Ovary (tissue), 9 donors: ENCODE measurements around the gene CCR3. TPM values are rescaled to one million over a fixed set of nuclear protein-coding genes. Genes with fewer than 3 reads are reported as not detected.

Experiments used
- DNase-seq, 5 donors: peaks; one replicate each; pipeline ENCODE4 v3.0.0-alpha.2; 2019 to 2020
- H3K27ac ChIP-seq, 2 donors: fragments of 200-600 bp; one replicate each; pipeline versions ENCODE4 v1.5.1 to v1.8.0; 2019 to 2022
- H3K27me3 ChIP-seq: fragments of 200-600 bp; one replicate; pipeline ENCODE4 v1.8.0; 2022
- H3K36me3 ChIP-seq: fragments of 200-600 bp; sonication (generic); one replicate; pipeline ENCODE4 v1.5.1; 2019
- H3K4me1 ChIP-seq: one replicate; pipeline ENCODE4 v1.8.1; 2013; ENCODE audit warnings: mild to moderate bottlenecking, moderate library complexity; ENCODE audit not compliant: insufficient read depth
- H3K4me3 ChIP-seq: fragments of 200-600 bp; sonication (generic); one replicate; pipeline ENCODE4 v1.5.1; 2017
- H3K9me3 ChIP-seq, 2 donors: fragments of 200-600 bp in 1 of 2; sonication (generic) in 1 of 2; one replicate each; pipeline versions ENCODE4 v1.5.1 to v1.8.1; 2013 to 2019; ENCODE audit warnings: mild to moderate bottlenecking in 1 of 2, moderate library complexity in 1 of 2
- EP300 ChIP-seq: sonication (generic); formaldehyde crosslinking; IDR thresholded peaks from one replicate; pipeline ENCODE4 v1.6.1; 2017; ENCODE audit warnings: antibody characterized with exemption
- POLR2A ChIP-seq: fragments of 450-650 bp; IDR thresholded peaks from one replicate; pipeline ENCODE4 v1.6.1; 2017; ENCODE audit warnings: antibody characterized with exemption, mild to moderate bottlenecking, moderate library complexity
- WGBS, 3 donors: extraction: QIAGEN DNeasy Blood & Tissue Kit in 1 of 3; methylation state at CpG; one replicate each; pipeline versions ENCODE4 v1.1.5 to v1.1.7; 2013 to 2017; 5-methylcytosine and 5-hydroxymethylcytosine counted together
- intact Hi-C, 4 donors: fragments of 100-400 bp; cut with DNase I; formaldehyde crosslinking; loops; one replicate each; pipeline versions ENCODE4 v1.11.0 to v1.15.1; 2022 to 2023
- polyA plus RNA-seq, 2 donors: library from polyadenylated mRNA; stranded (reverse); fragments of 200-250 nt in 1 of 2; fragments of 350-450 nt in 1 of 2; fragmentation: Illumina TruSeq in 1 of 2; extraction: RNeasy Lipid Tissue Mini Kit (QIAGEN cat#74804) in 1 of 2; gene quantifications; one replicate each; pipeline ENCODE4 v1.2.3, GENCODE V29; 2013 to 2014
- total RNA-seq, 7 donors: library from RNA; depleted of rRNA in 2 of 7; stranded (reverse); fragments of >200 nt in 2 of 7; fragmentation: NEBNext Ultra II Directional in 3 of 7; extraction: Animal tissue kit (Norgen Biotek cat#: 25700) in 3 of 7; gene quantifications; one replicate each; pipeline versions ENCODE4 v1.1.0 to v1.2.4, GENCODE V29; 2016 to 2023
- TF ChIP-seq, protein P1 (sequence below), 3 donors: fragments of 450-650 bp in 2 of 3; fragments of 200-600 bp in 1 of 3; IDR thresholded peaks; one replicate each; pipeline versions ENCODE4 v1.5.1 to v1.8.0; 2016 to 2022; ENCODE audit warnings: antibody characterized with exemption in 3 of 3, mild to moderate bottlenecking in 1 of 3
- donor health status: DM: no; HTN: no; CAD: no; lungs with moderate emphysema.
- donor health status: DM: no; HTN: no; CAD: no.
- donor health status: Bipolar disorder and iron deficiency.
- donor health status: DM: yes; HTN: yes; CAD: no.
- donor health status: DM: no; HTN: no; CAD: no.
- donor health status: DM: yes; HTN: yes; CAD: no.

Gene CCR3
- total and polyA plus RNA-seq, 9 donors = not detected

DNA sequence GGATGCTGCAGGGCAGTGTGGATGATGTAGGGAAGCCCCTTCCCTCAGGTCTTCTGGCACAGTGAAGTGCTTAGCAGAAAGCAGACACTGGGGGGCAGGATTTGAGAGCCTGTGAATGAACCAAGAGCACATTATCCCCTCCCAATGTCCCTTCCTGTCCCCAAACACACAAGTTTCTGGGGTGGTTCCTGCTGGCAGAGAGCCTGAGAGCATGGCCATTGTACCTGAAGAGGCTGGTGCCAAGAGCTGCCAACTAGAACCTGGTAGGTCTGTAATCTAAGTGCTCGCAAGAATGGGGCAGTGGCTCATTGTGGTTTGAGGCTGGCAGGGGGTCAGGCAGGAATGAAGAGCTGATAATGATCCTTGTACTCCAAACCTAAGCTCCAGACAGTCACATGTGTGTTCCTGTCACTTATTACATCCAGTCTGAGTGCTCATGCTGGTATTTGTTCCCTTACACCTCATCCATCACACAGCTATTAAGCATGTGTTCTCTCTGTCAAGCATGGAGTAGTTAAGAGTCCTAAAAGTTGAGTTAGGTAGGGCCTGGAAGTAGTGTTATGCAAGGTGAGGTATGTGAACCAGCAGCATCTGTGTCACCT, 27.4 kb upstream of the CCR3 start:
- Histone ChIP-seq H3K4me1 (no peaks in the 10 kb centered on the region), H3K9me3 (no peaks in the 10 kb centered on the region), H3K4me3 (no peak overlapping the region), H3K27me3 (no peaks in the 10 kb centered on the region), H3K27ac (no peak overlapping the region), H3K36me3 (no peaks in the 10 kb centered on the region)
- DNase-seq = no peak
- no peak for TF ChIP-seq EP300
- TF ChIP-seq, protein P1, sequence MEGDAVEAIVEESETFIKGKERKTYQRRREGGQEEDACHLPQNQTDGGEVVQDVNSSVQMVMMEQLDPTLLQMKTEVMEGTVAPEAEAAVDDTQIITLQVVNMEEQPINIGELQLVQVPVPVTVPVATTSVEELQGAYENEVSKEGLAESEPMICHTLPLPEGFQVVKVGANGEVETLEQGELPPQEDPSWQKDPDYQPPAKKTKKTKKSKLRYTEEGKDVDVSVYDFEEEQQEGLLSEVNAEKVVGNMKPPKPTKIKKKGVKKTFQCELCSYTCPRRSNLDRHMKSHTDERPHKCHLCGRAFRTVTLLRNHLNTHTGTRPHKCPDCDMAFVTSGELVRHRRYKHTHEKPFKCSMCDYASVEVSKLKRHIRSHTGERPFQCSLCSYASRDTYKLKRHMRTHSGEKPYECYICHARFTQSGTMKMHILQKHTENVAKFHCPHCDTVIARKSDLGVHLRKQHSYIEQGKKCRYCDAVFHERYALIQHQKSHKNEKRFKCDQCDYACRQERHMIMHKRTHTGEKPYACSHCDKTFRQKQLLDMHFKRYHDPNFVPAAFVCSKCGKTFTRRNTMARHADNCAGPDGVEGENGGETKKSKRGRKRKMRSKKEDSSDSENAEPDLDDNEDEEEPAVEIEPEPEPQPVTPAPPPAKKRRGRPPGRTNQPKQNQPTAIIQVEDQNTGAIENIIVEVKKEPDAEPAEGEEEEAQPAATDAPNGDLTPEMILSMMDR (IDR thresholded peaks at IDR 0.05) = no peak
- intact Hi-C loops = no loop called here
- 84 to 87% (median 85%) methylated on average over 1 of the region's 1 CpG for WGBS, 3 donors

DNA sequence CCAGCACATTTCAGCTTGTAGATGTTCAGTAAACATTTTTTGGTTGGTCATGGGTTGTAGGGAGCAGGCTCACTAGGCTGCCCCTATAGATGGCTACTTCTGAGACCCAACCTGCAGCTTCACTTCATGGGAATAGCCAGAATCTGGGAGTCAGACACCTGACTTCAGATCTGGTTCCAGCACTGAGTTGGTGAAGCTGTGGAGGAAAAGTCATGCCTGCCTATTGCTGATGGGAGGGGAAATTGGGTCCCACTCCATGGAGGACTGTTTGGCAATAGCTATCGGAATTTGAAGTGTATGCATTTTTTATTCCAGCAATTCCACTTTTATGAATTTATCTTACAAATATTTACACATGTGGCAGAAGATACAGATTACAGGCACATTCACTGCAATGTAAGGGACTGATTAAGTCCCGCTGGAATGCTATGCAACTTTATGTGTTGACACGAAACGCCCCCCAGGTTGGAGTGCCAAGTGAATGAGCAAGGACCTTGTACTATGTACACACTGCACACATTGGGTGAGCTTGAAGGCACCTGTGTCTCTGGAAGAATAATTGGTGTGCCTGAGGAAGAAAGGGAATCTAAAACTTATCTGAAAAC, 26.3 kb upstream of the CCR3 start:
- Histone ChIP-seq H3K36me3 (no peaks in the 10 kb centered on the region), H3K27me3 (no peaks in the 10 kb centered on the region), H3K4me3 (no peak overlapping the region), H3K9me3 (no peaks in the 10 kb centered on the region), H3K27ac (no peak overlapping the region), H3K4me1 (no peaks in the 10 kb centered on the region)
- 50 to 78% (median 62%) methylated on average over 4 of the region's 4 CpGs for WGBS, 3 donors
- no peak for DNase-seq
- no peak for TF ChIP-seq POLR2A
- TF ChIP-seq, protein P1 (IDR thresholded peaks at IDR 0.05) = no peak
- TF ChIP-seq EP300 = no peak
- intact Hi-C loops = no loop called here

DNA sequence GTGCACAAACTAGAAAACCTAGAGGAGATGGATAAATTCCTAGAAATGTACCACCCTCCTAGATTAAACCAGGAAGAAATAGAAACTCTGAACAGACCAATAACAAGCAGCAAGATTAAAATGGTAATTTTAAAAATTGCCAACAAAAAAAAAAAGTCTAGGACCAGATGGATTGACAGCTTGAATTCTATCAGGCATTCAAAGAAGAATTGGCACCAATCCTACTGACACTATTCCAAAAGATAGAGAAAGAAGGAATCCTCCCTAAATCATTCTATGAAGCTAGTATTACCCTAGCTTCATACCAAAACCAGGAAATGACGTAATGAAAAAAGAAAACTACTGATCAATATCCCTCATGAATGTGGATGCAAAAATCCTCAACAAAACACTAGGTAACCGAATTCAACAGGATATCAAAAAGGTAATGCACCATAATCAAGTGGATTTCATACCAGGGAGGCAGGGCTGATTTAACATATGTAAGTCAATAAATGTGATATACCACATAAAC, 24.0 kb upstream of the CCR3 start:
- Histone ChIP-seq H3K36me3 (no peaks in the 10 kb centered on the region), H3K4me1 (no peaks in the 10 kb centered on the region), H3K27ac (no peak overlapping the region), H3K27me3 (no peaks in the 10 kb centered on the region), H3K9me3 (no peaks in the 10 kb centered on the region), H3K4me3 (no peak overlapping the region)
- DNase-seq = no peak
- no peak for TF ChIP-seq POLR2A
- 59 to 72% (median 72%) methylated on average over 2 of the region's 2 CpGs for WGBS, 3 donors
- intact Hi-C loops = no loop called here

DNA sequence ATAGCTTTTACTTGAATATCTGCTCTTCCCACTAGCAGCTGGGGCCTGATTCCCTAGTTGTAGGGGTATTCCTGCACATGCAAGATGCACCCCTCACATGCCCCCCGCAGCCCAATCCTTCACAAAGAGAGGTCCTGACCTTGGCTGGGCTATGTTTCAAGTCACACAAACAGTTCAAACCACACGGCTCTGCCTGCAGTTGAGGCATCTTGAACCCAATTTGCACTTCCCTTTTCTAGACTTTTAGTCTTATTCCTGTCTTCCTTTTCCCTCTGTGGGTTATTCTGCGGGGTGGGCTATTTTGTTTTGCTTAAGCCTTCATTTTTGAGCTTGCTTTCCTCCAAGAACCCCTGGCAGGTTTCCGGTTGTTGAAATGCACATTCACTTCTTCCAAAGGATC, 20.9 kb upstream of the CCR3 start:
- TF ChIP-seq, protein P1 (IDR thresholded peaks at IDR 0.05) = no peak
- TF ChIP-seq EP300 = no peak
- intact Hi-C loops = no loop called here
- Histone ChIP-seq H3K4me1 (no peaks in the 10 kb centered on the region), H3K9me3 (no peaks in the 10 kb centered on the region), H3K4me3 (no peak overlapping the region), H3K27ac (no peak overlapping the region), H3K36me3 (no peaks in the 10 kb centered on the region), H3K27me3 (no peaks in the 10 kb centered on the region)
- WGBS, 3 donors = 22 to 40% (median 33%) methylated on average over 4 of the region's 4 CpGs
- no peak for DNase-seq

DNA sequence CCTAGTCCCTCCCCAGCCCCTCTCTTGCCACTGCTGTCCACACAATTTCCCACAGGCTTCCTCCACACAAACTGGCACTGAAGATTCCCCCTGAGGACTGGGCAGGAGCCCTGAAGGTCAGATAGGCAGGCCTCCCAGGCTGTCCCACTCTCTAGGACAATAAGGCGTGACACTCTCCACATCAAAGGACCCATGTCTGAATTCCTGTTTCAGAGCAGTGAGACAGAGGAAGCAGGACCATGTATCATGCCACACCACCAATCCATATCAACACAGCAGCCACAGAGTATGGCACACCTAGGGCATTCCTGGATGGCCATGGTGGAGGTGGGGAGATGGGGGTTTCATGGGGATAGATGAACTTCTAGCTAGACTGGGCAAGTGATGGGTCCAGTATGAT, 20.3 kb upstream of the CCR3 start:
- Histone ChIP-seq H3K27ac (no peak overlapping the region), H3K4me1 (no peaks in the 10 kb centered on the region), H3K36me3 (no peaks in the 10 kb centered on the region), H3K27me3 (no peaks in the 10 kb centered on the region), H3K4me3 (no peak overlapping the region), H3K9me3 (no peaks in the 10 kb centered on the region)
- no peak for DNase-seq
- 85 to 91% (median 89%) methylated on average over 1 of the region's 1 CpG for WGBS, 3 donors
- intact Hi-C loops = no loop called here
- no peak for TF ChIP-seq POLR2A
- TF ChIP-seq EP300 = no peak
- TF ChIP-seq, protein P1 (IDR thresholded peaks at IDR 0.05) = no peak
